Endodermal cell (in vitro differentiated cells): Measurements from ENCODE around the gene USP13. TPM values are rescaled to one million over a fixed set of nuclear protein-coding genes. Genes with fewer than 3 reads are reported as not detected.

Experiments
- DNase-seq: peaks from one replicate; pipeline ENCODE4 v3.0.0-alpha.2; 2017
- H3K27ac ChIP-seq: 2 replicates; pipeline ENCODE4 v1.5.1; 2013; ENCODE audit warnings: mild to moderate bottlenecking, low read depth, low read length, moderate library complexity
- H3K27me3 ChIP-seq: 2 replicates; pipeline ENCODE4 v1.6.1; 2013; ENCODE audit warnings: mild to moderate bottlenecking, low read length, moderate library complexity; ENCODE audit not compliant: insufficient read depth, control insufficient read depth, poor library complexity, severe bottlenecking
- H3K36me3 ChIP-seq: 2 replicates; pipeline ENCODE4 v1.7.0; 2013; ENCODE audit warnings: mild to moderate bottlenecking, low read length, moderate library complexity; ENCODE audit not compliant: control insufficient read depth, insufficient read depth
- H3K4me1 ChIP-seq: one replicate; pipeline ENCODE4 v1.7.0; 2013; ENCODE audit warnings: low read length; ENCODE audit not compliant: control insufficient read depth, insufficient read depth
- H3K4me3 ChIP-seq: 2 replicates; pipeline ENCODE4 v1.5.1; 2013; ENCODE audit warnings: mild to moderate bottlenecking, low read length, moderate library complexity
- H3K9ac ChIP-seq: 2 replicates; pipeline ENCODE4 v1.6.1; 2013; ENCODE audit warnings: mild to moderate bottlenecking, low read length, moderate library complexity; ENCODE audit not compliant: poor library complexity, severe bottlenecking; ENCODE audit errors: extremely low read depth
- H3K9me3 ChIP-seq: 2 replicates; pipeline ENCODE4 v1.6.1; 2013; ENCODE audit warnings: mild to moderate bottlenecking, low read length, moderate library complexity; ENCODE audit not compliant: control insufficient read depth
- H3K27ac Mint-ChIP-seq: 2 replicates; pipeline ENCODE4 v1.8.0; 2020; ENCODE audit warnings: mixed read lengths
- H3K27me3 Mint-ChIP-seq: 2 replicates; pipeline ENCODE4 v1.8.0; 2021; ENCODE audit warnings: mild to moderate bottlenecking, mixed read lengths; ENCODE audit not compliant: insufficient read depth
- H3K36me3 Mint-ChIP-seq: 2 replicates; pipeline ENCODE4 v1.8.0; 2020; ENCODE audit warnings: low read depth, mixed read lengths
- H3K4me1 Mint-ChIP-seq: 2 replicates; pipeline ENCODE4 v1.8.0; 2020; ENCODE audit warnings: mixed read lengths
- H3K4me3 Mint-ChIP-seq: 2 replicates; pipeline ENCODE4 v1.8.0; 2020; ENCODE audit warnings: mild to moderate bottlenecking, moderate library complexity, mixed read lengths
- H3K9me3 Mint-ChIP-seq: 2 replicates; pipeline ENCODE4 v1.8.0; 2020; ENCODE audit warnings: mild to moderate bottlenecking, mixed read lengths
- CTCF ChIP-seq: fragments of 200-600 bp; sonication (generic); conservative IDR thresholded peaks from 2 replicates; pipeline ENCODE4 v1.5.0; 2021; ENCODE audit warnings: antibody characterized with exemption, mild to moderate bottlenecking
- WGBS, 2 experiments: methylation state at CpG; one replicate each; pipeline versions ENCODE4 v1.1.5 to v1.1.7; 2013; ENCODE audit warnings: missing lambda C conversion rate in 2 of 2, mixed read lengths in 1 of 2; ENCODE audit not compliant: insufficient coverage in 1 of 2, insufficient read length in 1 of 2; 5-methylcytosine and 5-hydroxymethylcytosine counted together
- total RNA-seq, 2 donors: library from RNA; stranded (reverse); fragmentation: NEBNext Ultra II Directional in 1 of 2; extraction: Animal tissue kit (Norgen Biotek cat#: 25700) in 1 of 2; gene quantifications; 2 replicates in 1 of 2; 3 replicates in 1 of 2; pipeline ENCODE4 v1.2.1, GENCODE V29; 2021

USP13 gene
- total RNA-seq, 2 donors from 2014 or later = 24.7 to 25.5 TPM

GRCh38 chr3:179663093-179663492 lies 10.3 kb downstream of the USP13 start:
- H3K36me3 ChIP-seq = no peaks in the 10 kb centered on the region
- no peaks in the 10 kb centered on the region for H3K9me3 Mint-ChIP-seq
- H3K36me3 Mint-ChIP-seq = no peaks in the 10 kb centered on the region
- 90 to 91% methylated on average over 1 of the region's 1 CpG for WGBS, 2 experiments
- no peak overlapping the region for H3K4me3 ChIP-seq
- no peak for DNase-seq
- no peak for TF ChIP-seq CTCF
- no peaks in the 10 kb centered on the region for H3K27me3 ChIP-seq
- H3K27ac Mint-ChIP-seq = no peak overlapping the region
- no peaks in the 10 kb centered on the region for H3K9me3 ChIP-seq
- no peak overlapping the region for H3K9ac ChIP-seq
- H3K4me1 Mint-ChIP-seq = peaks cover 38% of the 10 kb centered on the region
- no peaks in the 10 kb centered on the region for H3K27me3 Mint-ChIP-seq
- H3K4me1 ChIP-seq = no peaks in the 10 kb centered on the region
- H3K4me3 Mint-ChIP-seq = no peak overlapping the region
- H3K27ac ChIP-seq = no peak overlapping the region

GRCh38 chr3:179666030-179666429 lies 13.2 kb downstream of the USP13 start:
- peaks cover 29% of the 10 kb centered on the region for H3K4me1 Mint-ChIP-seq
- no peak overlapping the region for H3K4me3 ChIP-seq
- peak overlapping the region; percentile 11 for H3K27ac Mint-ChIP-seq
- DNase-seq = peak; percentile 23
- no peaks in the 10 kb centered on the region for H3K36me3 Mint-ChIP-seq
- peak overlapping the region; percentile 26 for H3K27ac ChIP-seq
- H3K9me3 ChIP-seq = no peaks in the 10 kb centered on the region
- H3K4me1 ChIP-seq = no peaks in the 10 kb centered on the region
- no peak for TF ChIP-seq CTCF
- H3K36me3 ChIP-seq = no peaks in the 10 kb centered on the region
- H3K9ac ChIP-seq = no peak overlapping the region
- H3K27me3 ChIP-seq = no peaks in the 10 kb centered on the region
- no peaks in the 10 kb centered on the region for H3K27me3 Mint-ChIP-seq
- no peaks in the 10 kb centered on the region for H3K9me3 Mint-ChIP-seq
- no peak overlapping the region for H3K4me3 Mint-ChIP-seq
- WGBS, 2 experiments = 87% methylated on average over 1 of the region's 1 CpG; no CpG with 5 or more reads in 1 of the 2 experiments

GRCh38 chr3:179666436-179667035 lies 13.7 kb downstream of the USP13 start:
- no peaks in the 10 kb centered on the region for H3K9me3 Mint-ChIP-seq
- Histone ChIP-seq H3K36me3 (no peaks in the 10 kb centered on the region), H3K9me3 (no peaks in the 10 kb centered on the region), H3K27ac (peak overlapping the region; percentile 26), H3K4me3 (no peak overlapping the region), H3K9ac (no peak overlapping the region), H3K4me1 (no peaks in the 10 kb centered on the region), H3K27me3 (no peaks in the 10 kb centered on the region)
- no peaks in the 10 kb centered on the region for H3K27me3 Mint-ChIP-seq
- DNase-seq = peak; percentile 69
- H3K27ac Mint-ChIP-seq = no peak overlapping the region
- no peaks in the 10 kb centered on the region for H3K36me3 Mint-ChIP-seq
- peaks cover 27% of the 10 kb centered on the region for H3K4me1 Mint-ChIP-seq
- 54 to 68% methylated on average over 6 to 8 of the region's 8 CpGs for whole genome bisulfite sequencing, 2 experiments
- peak; percentile 58 for TF ChIP-seq CTCF
- no peak overlapping the region for H3K4me3 Mint-ChIP-seq
